Activated CD4-positive, alpha-beta T cell treated with anti-CD3 and anti-CD28 coated beads for 48 hours (primary cell): Measurements from ENCODE around the gene ARHGAP24.
"Not testable (repeated sequence)": the region's sequence is repeated elsewhere in the genome, so short reads cannot be mapped to it uniquely, and the experiment has no call there.

ENCODE experiments used
- DNase-seq: peaks from one replicate; pipeline ENCODE4 v3.0.0-alpha.2; 2020

The ARHGAP24 gene

GRCh38 chr4:85824166-85824945 lies 349.4 kb downstream of the ARHGAP24 start:
- no peak for DNase-seq

- DNase-seq, result no peak
Observed at GRCh38 chr4:85826060-85826678, 351.2 kb downstream of the ARHGAP24 start.

GRCh38 chr4:85828027-85828890 lies 353.3 kb downstream of the ARHGAP24 start:
- no peak for DNase-seq

- no peak for DNase-seq
Observed at GRCh38 chr4:85829276-85830051, 354.5 kb downstream of the ARHGAP24 start.

GRCh38 chr4:85831647-85832046 lies 356.7 kb downstream of the ARHGAP24 start:
- DNase-seq, result no peak

GRCh38 chr4:85833302-85833701 lies 358.4 kb downstream of the ARHGAP24 start:
- DNase-seq, result no peak

- DNase-seq, result no peak
Observed at GRCh38 chr4:85834934-85835333, 360.0 kb downstream of the ARHGAP24 start.

- no peak for DNase-seq
Observed at GRCh38 chr4:85836588-85837438, 361.9 kb downstream of the ARHGAP24 start.

- DNase-seq, result no peak
Observed at GRCh38 chr4:85837439-85837733, 362.4 kb downstream of the ARHGAP24 start.

- not testable (repeated sequence) for DNase-seq
Observed at GRCh38 chr4:85839981-85840451, 365.1 kb downstream of the ARHGAP24 start.

- DNase-seq, result no peak
Observed at GRCh38 chr4:85842540-85842939, 367.6 kb downstream of the ARHGAP24 start.

- DNase-seq, result not testable (repeated sequence)
Observed at GRCh38 chr4:85853740-85854139, 378.8 kb downstream of the ARHGAP24 start.

- DNase-seq, result no peak
Observed at GRCh38 chr4:85854546-85854945, 379.6 kb downstream of the ARHGAP24 start.

GRCh38 chr4:85860066-85860740 lies 385.3 kb downstream of the ARHGAP24 start:
- no peak for DNase-seq

GRCh38 chr4:85861064-85861765 lies 386.3 kb downstream of the ARHGAP24 start:
- no peak for DNase-seq

GRCh38 chr4:85862896-85863295 lies 387.9 kb downstream of the ARHGAP24 start:
- no peak for DNase-seq

GRCh38 chr4:85864259-85865205 lies 389.6 kb downstream of the ARHGAP24 start:
- no peak for DNase-seq

GRCh38 chr4:85865256-85865655 lies 390.3 kb downstream of the ARHGAP24 start:
- no peak for DNase-seq

- DNase-seq, result no peak
Observed at GRCh38 chr4:85866508-85866907, 391.6 kb downstream of the ARHGAP24 start.
